ENCODE results near the gene LDHA. TPM values are rescaled to one million over a fixed set of nuclear protein-coding genes. Genes with fewer than 3 reads are reported as not detected.

Gene LDHA
- total RNA-seq, 1 donor from 2014 or later = 173 TPM

DNA sequence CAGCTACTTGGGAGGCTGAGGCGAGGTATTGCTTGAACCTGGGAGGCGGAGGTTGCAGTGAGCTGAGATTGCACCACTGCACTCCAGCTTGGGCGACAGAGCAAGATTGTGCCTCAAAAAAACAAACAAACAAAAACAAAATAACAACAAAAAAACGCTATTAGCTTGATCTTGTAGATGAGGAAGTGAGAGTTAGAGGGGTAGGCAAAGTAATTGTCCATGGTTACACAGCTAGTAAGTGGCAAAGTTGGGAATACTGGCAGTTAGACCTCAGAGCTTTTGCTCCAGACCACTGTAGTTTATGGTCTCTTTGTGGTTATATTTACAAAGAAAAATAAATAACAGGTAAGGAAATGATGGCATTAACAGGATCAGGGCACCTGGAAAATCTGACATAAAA lies 32.9 kb downstream of the LDHA start:
- no peaks in the 10 kb centered on the region for H3K36me3 Mint-ChIP-seq
- H3K4me3 Mint-ChIP-seq = no peak overlapping the region
- no peaks in the 10 kb centered on the region for H3K4me1 Mint-ChIP-seq (ENCODE audit: unreplicated experiment)
- TF ChIP-seq, protein P1, sequence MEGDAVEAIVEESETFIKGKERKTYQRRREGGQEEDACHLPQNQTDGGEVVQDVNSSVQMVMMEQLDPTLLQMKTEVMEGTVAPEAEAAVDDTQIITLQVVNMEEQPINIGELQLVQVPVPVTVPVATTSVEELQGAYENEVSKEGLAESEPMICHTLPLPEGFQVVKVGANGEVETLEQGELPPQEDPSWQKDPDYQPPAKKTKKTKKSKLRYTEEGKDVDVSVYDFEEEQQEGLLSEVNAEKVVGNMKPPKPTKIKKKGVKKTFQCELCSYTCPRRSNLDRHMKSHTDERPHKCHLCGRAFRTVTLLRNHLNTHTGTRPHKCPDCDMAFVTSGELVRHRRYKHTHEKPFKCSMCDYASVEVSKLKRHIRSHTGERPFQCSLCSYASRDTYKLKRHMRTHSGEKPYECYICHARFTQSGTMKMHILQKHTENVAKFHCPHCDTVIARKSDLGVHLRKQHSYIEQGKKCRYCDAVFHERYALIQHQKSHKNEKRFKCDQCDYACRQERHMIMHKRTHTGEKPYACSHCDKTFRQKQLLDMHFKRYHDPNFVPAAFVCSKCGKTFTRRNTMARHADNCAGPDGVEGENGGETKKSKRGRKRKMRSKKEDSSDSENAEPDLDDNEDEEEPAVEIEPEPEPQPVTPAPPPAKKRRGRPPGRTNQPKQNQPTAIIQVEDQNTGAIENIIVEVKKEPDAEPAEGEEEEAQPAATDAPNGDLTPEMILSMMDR (conservative IDR thresholded peaks at IDR 0.05) = no peak
- no peak overlapping the region for H3K27ac Mint-ChIP-seq
- H3K9me3 Mint-ChIP-seq = no peaks in the 10 kb centered on the region
- H3K27me3 Mint-ChIP-seq = no peaks in the 10 kb centered on the region
- no peak for DNase-seq (ENCODE audit: extremely low spot score, unreplicated experiment)

DNA sequence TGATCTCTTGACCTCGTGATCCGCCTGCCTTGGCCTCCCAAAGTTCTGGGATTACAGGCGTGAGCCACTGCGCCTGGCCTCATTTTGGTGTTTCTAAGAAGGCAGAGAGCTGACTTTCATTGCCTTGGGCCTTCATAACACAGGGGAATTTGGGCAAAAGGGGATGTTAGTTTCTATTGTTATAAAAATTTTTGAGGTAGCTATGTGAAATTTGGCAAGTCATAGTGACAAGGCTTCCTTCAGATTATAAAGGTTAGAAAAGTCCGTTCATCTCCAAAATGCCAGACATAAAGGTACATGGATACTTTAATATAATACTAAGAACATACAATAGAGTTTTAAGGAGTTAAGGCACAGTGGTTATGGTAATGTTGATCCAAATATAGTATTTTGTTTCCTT lies 35.0 kb downstream of the LDHA start:
- Mint-ChIP-seq H3K9me3 (no peaks in the 10 kb centered on the region), H3K4me1 (ENCODE audit: unreplicated experiment) (no peaks in the 10 kb centered on the region), H3K4me3 (no peak overlapping the region), H3K27ac (no peak overlapping the region), H3K36me3 (no peaks in the 10 kb centered on the region), H3K27me3 (no peaks in the 10 kb centered on the region)
- TF ChIP-seq, protein P1 (conservative IDR thresholded peaks at IDR 0.05) = no peak
- DNase-seq (ENCODE audit: extremely low spot score, unreplicated experiment) = no peak

DNA sequence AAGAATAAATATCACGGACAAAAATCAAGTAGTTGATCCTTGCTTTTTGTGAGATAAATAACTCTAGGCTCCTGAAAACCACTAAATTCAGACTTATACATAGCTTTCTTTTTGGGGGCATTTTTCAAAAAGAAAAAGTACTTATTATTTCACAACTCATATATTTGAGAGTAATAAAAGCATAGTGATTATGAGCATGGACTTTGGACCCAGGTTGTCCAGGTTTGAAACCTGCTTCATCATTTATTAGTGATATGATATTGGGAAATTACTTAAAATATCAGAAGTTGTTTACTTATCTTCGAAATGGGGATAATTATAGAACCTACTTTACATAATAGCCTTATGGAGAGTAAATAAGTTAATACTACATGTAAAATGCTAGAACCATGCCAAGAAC lies 44.3 kb downstream of the LDHA start:
- H3K9me3 Mint-ChIP-seq = no peaks in the 10 kb centered on the region
- no peaks in the 10 kb centered on the region for H3K27me3 Mint-ChIP-seq
- DNase-seq (ENCODE audit: extremely low spot score, unreplicated experiment) = no peak
- H3K36me3 Mint-ChIP-seq = no peaks in the 10 kb centered on the region
- no peak overlapping the region for H3K4me3 Mint-ChIP-seq
- H3K4me1 Mint-ChIP-seq (ENCODE audit: unreplicated experiment) = no peaks in the 10 kb centered on the region
- no peak overlapping the region for H3K27ac Mint-ChIP-seq
- TF ChIP-seq, protein P1 (conservative IDR thresholded peaks at IDR 0.05) = no peak

DNA sequence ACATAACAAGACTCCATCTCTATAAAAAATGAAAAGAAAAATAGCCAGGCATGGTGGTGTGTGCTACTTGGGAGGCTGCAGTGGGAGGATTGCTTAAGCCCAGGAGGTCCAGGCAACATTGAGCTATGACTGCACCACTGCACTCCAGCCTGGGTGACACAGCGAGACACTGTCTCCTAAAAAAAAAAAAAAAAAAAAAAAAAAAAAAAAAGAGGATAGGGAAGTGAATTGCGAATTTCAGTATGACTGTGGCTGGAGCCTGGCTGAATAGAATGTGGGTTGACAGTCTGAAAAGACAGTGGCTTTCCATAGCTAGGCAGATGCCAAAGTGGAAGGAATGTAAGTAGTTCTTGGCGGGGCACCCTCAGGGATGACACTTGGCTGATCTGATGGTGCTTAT lies 54.9 kb downstream of the LDHA start:
- H3K4me3 Mint-ChIP-seq = no peak overlapping the region

DNA sequence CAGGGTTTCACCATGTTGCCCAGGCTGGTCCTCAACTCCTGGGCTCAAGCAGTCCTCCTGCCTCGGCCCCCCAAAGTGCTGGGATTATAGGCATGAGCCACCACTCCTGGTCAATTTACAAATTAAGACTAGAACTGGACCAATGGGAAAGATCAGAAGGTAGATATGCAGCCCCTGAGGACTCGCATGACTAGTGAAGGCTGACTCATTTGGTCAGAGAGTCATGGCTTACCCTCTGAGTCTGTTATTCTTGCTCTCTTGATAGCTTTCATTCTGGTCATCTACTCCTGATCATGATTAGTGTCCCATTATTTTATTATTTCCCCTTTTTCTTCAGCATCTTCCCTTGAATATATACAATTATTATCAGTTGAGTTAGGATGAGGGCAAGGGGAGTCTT lies 58.6 kb downstream of the LDHA start:
- Mint-ChIP-seq H3K4me3 (no peak overlapping the region), H3K9me3 (no peaks in the 10 kb centered on the region), H3K36me3 (no peaks in the 10 kb centered on the region), H3K27ac (no peak overlapping the region), H3K27me3 (peaks cover 7% of the 10 kb centered on the region), H3K4me1 (ENCODE audit: unreplicated experiment) (no peaks in the 10 kb centered on the region)
- no peak for DNase-seq (ENCODE audit: extremely low spot score, unreplicated experiment)
- TF ChIP-seq, protein P1 (conservative IDR thresholded peaks at IDR 0.05) = no peak

More for the DNA sequence above, 54.9 kb downstream of the LDHA start:
- DNase-seq (ENCODE audit: extremely low spot score, unreplicated experiment) = no peak
- Mint-ChIP-seq H3K27ac (no peak overlapping the region), H3K36me3 (no peaks in the 10 kb centered on the region), H3K4me1 (ENCODE audit: unreplicated experiment) (no peaks in the 10 kb centered on the region), H3K9me3 (no peaks in the 10 kb centered on the region), H3K27me3 (peaks cover 7% of the 10 kb centered on the region)
- TF ChIP-seq, protein P1 (conservative IDR thresholded peaks at IDR 0.05) = no peak
